Ishikawa (cell line): Measurements from ENCODE around the gene HIF1AN.

ENCODE experiments used
- CEBPB ChIP-seq: IDR thresholded peaks from 2 replicates; pipeline ENCODE4 v1.6.1; 2012
- CREB1 ChIP-seq: IDR thresholded peaks from 2 replicates; pipeline ENCODE4 v1.6.1; 2012; ENCODE audit warnings: low read depth
- EGR1 ChIP-seq: IDR thresholded peaks from 2 replicates; pipeline ENCODE4 v1.6.1; 2012
- EP300 ChIP-seq: IDR thresholded peaks from 2 replicates; pipeline ENCODE4 v1.6.1; 2012; ENCODE audit warnings: borderline replicate concordance
- FOXM1 ChIP-seq: IDR thresholded peaks from 2 replicates; pipeline ENCODE4 v1.6.1; 2012; ENCODE audit warnings: low read depth, borderline replicate concordance
- NFIC ChIP-seq: IDR thresholded peaks from 2 replicates; pipeline ENCODE4 v1.6.1; 2012
- RAD21 ChIP-seq: IDR thresholded peaks from 2 replicates; pipeline ENCODE4 v1.6.1; 2012; ENCODE audit warnings: low read depth
- TAF1 ChIP-seq: IDR thresholded peaks from 2 replicates; pipeline ENCODE4 v1.6.1; 2012; ENCODE audit warnings: low read depth, mild to moderate bottlenecking
- TCF12 ChIP-seq: IDR thresholded peaks from 2 replicates; pipeline ENCODE4 v1.6.1; 2012; ENCODE audit warnings: low read depth
- TEAD4 ChIP-seq: IDR thresholded peaks from 2 replicates; pipeline ENCODE4 v1.6.1; 2012
- YY1 ChIP-seq: IDR thresholded peaks from 2 replicates; pipeline ENCODE4 v1.6.1; 2012; ENCODE audit warnings: low read depth
- ZBTB7A ChIP-seq: IDR thresholded peaks from 2 replicates; pipeline ENCODE4 v1.6.1; 2012; ENCODE audit warnings: low read depth
- TF ChIP-seq, protein P1 (sequence below): IDR thresholded peaks from 2 replicates; pipeline ENCODE4 v1.6.1; 2012; ENCODE audit warnings: low read depth, mild to moderate bottlenecking
- TF ChIP-seq, protein P2 (sequence below): IDR thresholded peaks from 2 replicates; pipeline ENCODE4 v1.6.1; 2012
- TF ChIP-seq, protein P3 (sequence below): IDR thresholded peaks from 2 replicates; pipeline ENCODE4 v1.6.1; 2012

The HIF1AN gene

DNA sequence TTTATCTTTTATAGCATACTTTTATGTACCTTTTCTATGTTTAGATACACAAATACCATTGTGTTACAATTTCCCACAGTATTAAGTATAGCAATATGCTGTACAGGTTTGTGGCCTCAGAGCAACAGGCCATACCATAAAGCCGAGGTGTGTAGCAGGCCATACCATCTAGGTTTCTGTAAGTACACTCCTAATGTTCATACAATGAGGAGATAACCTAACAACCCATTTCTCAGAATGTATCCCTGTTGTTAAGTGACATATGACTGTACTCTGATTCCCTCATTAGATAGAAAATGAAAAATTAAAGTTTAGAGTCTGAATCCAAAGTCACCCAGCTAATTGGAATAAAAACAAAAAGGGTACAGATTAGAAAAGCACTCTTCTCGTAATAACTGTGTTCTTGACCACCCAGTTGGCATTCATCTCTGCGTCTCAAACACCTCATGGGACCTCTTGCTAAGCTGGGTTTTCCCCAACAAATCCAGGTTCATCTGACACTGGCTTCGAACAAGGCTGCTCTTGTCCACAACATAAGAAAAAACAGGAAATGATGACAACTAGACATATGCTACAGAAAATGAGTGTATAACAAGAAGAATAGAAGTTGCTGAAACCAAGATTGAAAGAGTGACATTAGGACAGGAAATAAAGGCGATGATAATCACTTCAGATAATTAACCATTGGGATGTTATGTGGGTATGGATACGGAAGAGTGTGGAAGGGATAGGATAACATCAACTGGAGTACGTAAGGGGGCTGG lies 7.4 kb upstream of the HIF1AN start:
- no peak for TF ChIP-seq CEBPB
- no peak for TF ChIP-seq TAF1
- no peak for TF ChIP-seq ZBTB7A
- no peak for TF ChIP-seq CREB1
- TF ChIP-seq EGR1 = no peak
- TF ChIP-seq TEAD4 = no peak
- TF ChIP-seq YY1 = no peak
- TF ChIP-seq, protein P1, sequence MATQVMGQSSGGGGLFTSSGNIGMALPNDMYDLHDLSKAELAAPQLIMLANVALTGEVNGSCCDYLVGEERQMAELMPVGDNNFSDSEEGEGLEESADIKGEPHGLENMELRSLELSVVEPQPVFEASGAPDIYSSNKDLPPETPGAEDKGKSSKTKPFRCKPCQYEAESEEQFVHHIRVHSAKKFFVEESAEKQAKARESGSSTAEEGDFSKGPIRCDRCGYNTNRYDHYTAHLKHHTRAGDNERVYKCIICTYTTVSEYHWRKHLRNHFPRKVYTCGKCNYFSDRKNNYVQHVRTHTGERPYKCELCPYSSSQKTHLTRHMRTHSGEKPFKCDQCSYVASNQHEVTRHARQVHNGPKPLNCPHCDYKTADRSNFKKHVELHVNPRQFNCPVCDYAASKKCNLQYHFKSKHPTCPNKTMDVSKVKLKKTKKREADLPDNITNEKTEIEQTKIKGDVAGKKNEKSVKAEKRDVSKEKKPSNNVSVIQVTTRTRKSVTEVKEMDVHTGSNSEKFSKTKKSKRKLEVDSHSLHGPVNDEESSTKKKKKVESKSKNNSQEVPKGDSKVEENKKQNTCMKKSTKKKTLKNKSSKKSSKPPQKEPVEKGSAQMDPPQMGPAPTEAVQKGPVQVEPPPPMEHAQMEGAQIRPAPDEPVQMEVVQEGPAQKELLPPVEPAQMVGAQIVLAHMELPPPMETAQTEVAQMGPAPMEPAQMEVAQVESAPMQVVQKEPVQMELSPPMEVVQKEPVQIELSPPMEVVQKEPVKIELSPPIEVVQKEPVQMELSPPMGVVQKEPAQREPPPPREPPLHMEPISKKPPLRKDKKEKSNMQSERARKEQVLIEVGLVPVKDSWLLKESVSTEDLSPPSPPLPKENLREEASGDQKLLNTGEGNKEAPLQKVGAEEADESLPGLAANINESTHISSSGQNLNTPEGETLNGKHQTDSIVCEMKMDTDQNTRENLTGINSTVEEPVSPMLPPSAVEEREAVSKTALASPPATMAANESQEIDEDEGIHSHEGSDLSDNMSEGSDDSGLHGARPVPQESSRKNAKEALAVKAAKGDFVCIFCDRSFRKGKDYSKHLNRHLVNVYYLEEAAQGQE = no peak
- TF ChIP-seq TCF12 = no peak
- TF ChIP-seq EP300 = no peak
- no peak for TF ChIP-seq NFIC
- TF ChIP-seq RAD21 = no peak

DNA sequence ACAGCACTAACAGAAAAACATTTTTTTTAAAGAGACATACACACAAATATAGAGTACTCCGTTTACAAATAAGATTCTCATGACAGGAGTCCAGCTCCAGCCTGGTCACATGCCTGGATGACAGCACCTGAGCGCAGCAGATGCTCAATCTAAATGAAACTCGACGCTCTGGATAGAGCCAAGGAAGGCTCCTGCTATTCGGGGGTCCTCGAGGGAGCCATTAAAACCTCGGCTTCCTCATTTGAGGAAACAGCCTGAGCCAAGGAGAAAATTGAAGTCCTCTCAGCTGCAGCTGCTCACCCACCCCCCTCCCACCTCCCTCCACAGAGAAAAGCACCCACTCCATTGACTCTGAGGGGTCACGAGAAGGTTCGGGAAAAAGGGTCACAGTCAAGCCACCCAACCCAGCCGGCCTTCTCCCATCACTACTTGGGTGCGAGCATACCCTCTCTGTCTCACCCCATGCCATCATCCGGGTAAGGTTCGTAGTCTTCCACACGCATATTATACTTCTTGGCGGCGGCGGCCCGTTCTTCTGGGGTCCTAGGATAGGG lies 6.7 kb upstream of the HIF1AN start:
- TF ChIP-seq, protein P1 = no peak
- no peak for TF ChIP-seq TAF1
- no peak for TF ChIP-seq EP300
- no peak for TF ChIP-seq RAD21
- no peak for TF ChIP-seq FOXM1
- TF ChIP-seq, protein P2, sequence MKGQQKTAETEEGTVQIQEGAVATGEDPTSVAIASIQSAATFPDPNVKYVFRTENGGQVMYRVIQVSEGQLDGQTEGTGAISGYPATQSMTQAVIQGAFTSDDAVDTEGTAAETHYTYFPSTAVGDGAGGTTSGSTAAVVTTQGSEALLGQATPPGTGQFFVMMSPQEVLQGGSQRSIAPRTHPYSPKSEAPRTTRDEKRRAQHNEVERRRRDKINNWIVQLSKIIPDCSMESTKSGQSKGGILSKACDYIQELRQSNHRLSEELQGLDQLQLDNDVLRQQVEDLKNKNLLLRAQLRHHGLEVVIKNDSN = no peak
- no peak for TF ChIP-seq TEAD4
- no peak for TF ChIP-seq YY1
- TF ChIP-seq EGR1 = no peak

DNA sequence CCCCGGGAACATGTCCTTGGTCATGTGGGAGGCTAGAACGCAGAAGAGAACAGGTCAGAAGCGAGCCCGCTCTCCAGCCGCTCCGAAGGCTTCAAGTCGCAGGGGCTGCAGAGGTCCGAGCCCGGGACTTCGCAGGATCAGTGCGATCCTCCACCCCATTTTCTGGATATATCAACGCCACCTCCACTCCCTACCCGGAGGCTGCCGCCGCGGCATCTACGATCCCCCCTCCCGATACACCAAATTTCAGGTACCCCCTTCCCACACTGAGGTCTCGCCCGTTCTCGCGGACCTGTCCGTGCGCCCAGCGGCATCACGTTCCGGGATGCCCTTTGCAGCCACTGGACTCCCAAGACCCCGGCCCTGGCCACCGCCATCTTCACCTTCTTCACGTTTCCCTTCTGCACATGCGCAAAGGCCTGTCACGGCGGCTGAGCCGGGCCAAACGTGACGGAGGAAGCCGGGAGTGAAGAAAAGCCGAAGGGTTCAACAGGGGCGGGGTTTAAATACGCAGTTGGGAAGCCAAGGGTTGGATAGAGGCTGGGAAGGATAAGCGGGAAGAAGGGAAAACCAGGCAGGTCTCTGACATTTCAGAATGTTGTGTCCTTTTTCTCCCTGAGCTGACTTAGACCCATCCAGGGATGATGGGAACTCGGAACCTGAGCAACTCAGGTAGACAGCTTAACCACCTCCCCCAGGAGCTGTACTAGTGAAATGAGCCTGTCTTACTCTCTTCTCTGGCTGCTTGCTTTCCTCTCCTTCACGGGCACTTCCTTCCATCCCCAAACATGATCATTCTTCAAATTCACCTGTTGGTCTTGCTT lies 6.1 kb upstream of the HIF1AN start, which contains the start of gene NDUFB8:
Gene NDUFB8 (minus strand): TSS at position 397 of the 824 bp plus-strand sequence. CDS start 20 bp downstream, at position 377.
- TF ChIP-seq, protein P1 = no peak
- TF ChIP-seq CREB1 (peak; percentile 51), TAF1 (peak; percentile 98), TCF12 (peak; percentile 59; the same call in 1 of the 2 replicates), ZBTB7A (peak; percentile 83), EP300 (0 out of 2 replicates have a peak, but pooled peaks have one; percentile 9), EGR1 (peak; percentile 7; the same call in 1 of the 2 replicates), CEBPB (no peak), YY1 (peak; percentile 94), TEAD4 (no peak), FOXM1 (no peak), NFIC (no peak), RAD21 (no peak)
- TF ChIP-seq, protein P2 = peak; percentile 41; the same call in 1 of the 2 replicates
- TF ChIP-seq, protein P3, sequence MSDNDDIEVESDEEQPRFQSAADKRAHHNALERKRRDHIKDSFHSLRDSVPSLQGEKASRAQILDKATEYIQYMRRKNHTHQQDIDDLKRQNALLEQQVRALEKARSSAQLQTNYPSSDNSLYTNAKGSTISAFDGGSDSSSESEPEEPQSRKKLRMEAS = peak; percentile 82

DNA sequence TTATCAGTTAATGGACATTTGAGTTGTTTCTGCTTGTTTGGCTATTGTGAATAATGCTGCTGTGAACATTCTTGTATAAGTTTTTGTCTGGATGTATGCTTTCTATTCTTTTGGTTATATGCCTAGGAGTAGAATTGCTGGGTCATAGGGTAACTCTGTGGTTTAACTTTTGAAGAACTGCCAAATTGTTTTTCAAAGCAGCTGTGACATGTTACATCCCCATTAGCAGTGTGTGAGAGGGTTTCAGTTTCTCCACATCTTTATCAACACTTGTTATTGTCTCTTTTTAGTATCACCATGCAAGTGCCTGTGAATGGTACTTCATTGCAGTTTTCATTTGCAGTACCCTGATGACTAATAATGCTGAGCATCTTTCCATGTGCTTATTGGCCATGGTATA lies 4.0 kb upstream of the HIF1AN start:
- TF ChIP-seq, protein P2 = no peak
- TF ChIP-seq EP300 (no peak), CEBPB (no peak), YY1 (no peak), CREB1 (no peak), NFIC (no peak), TEAD4 (no peak), TCF12 (no peak), EGR1 (no peak)
- TF ChIP-seq, protein P1 = no peak
